ENCODE data around the gene AKAP13.

Gene AKAP13

DNA sequence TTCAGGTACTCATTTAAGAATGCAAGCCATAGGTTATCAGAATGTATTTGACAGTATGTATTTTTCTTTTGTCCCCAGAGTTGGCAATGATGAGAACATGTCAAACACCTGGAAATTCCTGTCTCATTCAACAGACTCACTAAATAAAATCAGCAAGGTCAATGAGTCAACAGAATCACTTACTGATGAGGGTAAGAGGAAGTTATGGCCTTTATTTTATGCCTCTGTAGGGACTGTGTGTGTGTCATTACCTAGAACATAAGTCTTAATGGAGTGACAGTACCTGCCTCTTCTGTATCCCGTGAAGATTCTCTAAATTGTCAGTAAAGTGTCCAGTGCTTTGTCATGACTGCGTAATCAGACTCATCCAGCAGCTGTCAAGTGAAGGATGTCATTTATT is 336.8 kb downstream of the AKAP13 start:
- no peak for DNase-seq

DNA sequence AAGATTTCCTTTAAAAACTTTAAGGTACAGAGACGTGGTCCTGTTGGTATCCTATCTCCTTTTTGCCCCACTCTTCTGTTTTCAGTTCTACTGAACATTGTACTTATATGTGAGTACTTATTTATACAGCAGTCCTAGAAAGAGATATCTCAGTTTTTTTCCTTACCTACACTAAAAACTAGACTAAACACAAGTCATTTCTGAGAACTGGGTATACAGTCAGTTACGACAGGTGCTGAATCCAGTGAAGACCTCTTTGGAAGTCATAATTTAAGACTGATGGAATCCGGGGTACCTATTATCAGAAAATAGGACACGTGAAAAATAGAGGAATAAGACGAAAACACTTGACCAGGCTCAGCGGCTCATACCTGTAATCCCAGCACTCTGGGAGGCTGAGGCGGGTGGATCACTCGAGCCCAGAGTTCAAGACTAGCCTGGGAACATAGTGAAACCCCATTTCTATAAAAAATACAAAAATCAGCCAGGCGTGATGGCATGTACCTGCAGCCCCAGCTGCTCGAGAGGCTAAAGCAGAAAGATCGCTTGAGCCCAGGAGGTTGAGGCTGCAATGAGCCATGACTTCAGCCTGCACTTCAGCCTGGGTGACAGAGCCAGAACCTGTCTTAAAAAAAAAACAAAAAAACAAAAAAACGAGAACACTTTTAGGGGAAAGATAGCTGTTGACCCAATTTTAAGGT is 338.0 kb downstream of the AKAP13 start:
- DNase-seq = no peak

DNA sequence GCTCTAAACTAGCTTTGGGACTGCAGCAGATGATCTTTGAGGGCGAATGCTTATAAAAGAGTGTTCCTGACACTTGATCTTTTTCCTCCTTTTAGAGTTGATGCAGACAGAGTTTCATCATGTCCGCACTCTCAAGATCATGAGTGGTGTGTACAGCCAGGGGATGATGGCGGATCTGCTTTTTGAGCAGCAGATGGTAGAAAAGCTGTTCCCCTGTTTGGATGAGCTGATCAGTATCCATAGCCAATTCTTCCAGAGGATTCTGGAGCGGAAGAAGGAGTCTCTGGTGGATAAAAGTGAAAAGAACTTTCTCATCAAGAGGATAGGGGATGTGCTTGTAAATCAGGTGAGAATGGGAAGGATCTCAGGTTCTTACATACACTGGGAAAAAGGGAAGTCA is 338.6 kb downstream of the AKAP13 start:
- peak; percentile 41 to 85 for DNase-seq

DNA sequence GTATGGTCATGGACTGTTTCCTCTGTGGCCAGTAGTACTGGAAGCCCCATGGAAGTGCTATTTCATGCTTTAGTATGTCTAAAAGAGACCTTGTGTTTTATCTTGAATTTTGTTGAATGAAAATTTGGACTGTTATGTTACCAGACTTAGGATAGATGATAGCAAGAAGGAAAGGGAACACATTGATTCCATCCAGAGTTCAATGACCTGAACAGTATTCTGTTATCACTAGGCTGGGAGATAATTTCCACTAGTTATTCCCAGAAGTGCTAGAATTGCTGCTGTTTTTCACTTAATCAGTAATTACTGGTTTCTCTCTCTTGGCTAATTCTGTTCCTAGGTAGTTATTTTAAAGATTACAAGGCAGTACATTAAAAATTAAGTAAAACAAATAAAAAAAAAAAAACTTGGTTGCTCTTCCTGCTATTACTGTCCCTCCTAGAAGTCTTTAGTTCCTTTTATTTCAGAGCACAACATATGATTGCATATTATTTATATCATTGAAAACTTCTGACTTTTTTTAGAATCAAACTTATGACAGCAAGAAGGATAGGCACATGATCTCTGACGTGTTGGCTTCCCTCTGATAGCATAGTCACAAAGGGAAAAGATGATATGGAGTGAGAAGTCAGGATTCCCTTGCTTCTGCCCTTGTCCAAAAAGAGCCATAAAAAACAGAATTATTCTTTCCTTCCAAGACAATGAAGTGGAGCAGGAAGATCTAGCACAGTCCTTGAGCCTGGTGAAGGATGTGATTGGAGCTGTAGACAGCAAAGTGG is 342.2 kb downstream of the AKAP13 start:
- DNase-seq = no peak

DNA sequence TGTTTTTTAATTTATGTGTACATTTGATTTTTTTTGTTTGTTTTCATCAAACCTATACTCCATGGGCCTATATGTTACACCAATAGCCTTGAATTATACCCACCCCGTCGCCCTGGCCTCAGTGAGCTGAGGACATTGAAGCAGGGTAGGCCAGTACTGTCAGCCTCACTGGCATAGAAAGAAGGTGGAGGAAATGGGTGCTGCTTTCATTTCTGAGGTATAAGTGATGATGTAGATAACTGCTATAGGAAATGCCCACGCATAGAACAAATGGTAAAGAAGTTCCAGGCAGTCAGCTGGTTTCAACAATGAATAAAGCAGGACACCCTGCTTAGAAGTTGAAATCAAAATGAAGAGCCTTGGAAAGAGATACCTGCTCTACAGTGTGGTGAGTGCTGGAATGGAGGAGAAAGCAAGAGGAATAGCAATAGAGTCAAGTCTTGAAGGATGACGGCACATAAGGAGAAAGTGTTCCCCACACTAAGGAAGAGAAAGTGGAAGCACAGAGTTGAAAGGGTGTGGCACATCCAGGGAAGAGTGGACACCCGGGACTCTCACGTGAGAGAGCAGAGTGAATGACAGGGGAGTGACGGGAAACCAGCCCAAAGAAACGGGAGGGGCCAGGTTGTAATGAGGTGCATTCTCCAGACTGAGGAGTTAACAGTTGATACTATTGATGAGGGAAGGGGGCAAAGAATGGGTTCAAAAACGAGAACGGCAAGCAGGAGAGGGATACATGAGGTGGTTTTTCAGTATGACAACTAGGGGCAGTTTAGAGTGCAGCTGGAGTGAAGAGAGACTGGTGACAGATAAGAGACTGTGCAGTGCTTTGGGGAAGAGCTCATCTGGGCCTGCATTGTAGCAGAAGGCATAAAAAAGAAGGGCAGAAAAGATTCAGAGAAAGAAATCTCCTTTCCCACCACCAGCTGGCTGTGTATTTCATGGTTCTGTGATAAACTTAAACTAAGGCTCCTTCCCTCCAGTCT is 343.9 kb downstream of the AKAP13 start:
- DNase-seq = no peak

DNA sequence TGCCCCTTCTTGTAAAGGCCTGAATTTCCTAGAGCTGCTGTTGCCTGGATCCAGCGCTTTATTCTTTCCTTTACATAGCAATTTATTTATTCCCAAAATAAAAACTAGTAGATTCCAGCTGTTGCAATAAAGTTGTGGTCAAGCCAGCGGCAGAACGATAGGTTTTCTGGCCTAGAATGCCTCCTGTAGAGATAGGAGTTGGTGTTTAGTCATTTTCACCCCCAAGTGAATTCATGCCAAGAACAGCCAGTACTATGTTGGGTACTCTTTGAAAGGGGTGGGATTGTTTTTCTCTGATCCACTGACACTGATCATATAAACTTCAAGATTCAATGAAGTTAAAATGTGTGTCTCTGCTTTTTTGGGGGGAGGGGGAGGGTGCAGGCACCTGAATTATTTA is 344.6 kb downstream of the AKAP13 start:
- no peak for DNase-seq

DNA sequence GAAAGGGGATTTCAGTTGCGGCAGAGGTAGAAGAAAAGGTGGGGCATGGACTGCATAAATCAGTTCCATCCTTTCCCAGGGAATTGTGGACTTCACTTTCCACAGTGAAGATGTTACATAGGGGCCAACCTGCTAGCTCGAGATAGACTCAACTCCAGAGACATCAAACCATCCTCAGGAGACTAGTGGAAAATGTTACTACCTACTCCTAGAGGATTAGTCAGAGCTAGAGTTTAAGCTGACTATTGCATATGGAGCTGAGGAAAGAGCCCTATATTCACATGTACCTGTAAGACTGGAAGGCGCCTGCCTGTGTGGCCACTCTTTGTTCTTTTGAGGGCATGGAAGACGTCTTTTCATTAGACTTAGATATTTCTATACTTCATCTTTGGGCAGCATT is 345.2 kb downstream of the AKAP13 start:
- DNase-seq = no peak

DNA sequence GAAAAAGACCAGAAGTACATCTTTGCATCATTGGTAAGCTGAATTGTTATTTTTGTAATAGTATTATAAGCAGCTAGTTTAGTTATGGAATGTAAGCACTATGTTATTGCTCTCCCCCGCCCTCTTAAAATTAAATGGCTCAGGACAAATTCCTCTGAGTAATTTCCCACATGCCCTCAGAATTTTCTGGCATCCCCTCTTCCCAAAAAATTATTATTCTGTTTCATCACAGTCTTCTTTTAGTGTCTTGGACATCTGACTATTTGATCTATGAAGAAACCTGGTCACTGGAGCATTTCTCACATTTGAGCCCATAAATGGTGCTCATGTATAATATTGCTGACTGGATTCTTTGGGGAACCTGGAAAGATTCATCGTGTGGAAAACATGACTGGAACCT is 346.1 kb downstream of the AKAP13 start:
- DNase-seq = no peak

DNA sequence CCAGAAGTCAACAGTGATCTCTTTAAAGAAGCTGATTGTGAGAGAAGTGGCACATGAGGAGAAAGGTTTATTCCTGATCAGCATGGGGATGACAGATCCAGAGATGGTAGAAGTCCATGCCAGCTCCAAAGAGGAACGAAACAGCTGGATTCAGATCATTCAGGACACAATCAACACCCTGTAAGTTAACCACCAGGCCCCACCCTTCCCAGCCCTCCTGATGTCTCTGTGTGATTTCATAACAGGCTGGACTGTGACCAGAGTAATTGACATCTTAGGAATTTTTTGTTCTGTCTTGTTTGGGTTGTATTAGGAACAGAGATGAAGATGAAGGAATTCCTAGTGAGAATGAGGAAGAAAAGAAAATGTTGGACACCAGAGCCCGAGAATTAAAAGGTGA is 346.7 kb downstream of the AKAP13 start:
- no peak for DNase-seq

DNA sequence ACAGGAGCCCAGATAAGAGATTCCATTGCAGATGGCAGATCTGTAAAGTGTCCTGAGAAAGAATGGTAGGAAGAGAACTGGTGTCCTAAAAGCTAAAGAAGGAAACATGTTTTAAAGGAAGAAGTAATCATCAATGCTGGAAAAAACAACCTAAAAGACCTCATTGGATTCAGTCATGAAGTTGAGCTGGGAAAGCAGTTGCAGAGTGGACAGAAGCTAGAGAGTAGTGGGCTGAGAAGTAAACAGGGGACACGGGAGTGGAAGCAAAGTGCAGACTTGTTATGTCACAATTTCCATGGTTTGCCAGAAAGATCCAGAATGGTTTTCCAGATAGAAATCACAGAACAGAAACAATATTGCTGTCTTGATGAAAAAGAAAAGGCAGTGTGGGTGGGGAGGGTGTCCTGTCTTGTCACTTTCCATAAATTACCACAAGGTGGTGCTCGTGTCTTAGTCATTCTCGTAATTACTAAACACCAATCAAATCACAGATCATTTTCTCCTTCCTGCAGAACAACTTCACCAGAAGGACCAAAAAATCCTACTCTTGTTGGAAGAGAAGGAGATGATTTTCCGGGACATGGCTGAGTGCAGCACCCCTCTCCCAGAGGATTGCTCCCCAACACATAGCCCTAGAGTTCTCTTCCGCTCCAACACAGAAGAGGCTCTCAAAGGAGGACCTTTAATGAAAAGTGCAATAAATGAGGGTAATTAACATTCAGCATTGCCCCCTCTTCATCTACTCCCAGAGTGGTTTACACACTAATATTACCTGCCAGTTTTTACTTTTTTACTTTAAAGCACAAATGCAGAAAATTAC is 349.8 kb downstream of the AKAP13 start:
- peak; percentile 52 to 82 for DNase-seq

DNA sequence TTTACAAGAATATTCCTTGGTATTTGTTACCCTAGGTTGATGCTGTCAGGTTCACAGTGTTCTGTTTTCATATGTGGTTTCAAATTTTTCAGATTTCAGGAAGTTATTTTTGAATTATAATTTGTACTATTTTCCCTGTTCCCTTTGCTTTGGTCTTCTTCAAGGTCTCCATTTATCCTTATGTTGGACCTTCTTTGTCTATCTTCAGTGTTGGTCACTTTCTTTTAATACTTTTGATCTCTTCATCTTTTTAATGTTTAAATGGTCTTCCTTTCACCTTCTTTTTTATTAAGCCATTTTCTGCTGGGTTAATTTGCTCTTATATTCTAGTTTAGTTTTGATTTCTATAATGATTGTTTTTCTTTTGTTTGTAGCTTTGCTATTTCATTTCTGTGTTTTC is 353.0 kb downstream of the AKAP13 start:
- DNase-seq = no peak

DNA sequence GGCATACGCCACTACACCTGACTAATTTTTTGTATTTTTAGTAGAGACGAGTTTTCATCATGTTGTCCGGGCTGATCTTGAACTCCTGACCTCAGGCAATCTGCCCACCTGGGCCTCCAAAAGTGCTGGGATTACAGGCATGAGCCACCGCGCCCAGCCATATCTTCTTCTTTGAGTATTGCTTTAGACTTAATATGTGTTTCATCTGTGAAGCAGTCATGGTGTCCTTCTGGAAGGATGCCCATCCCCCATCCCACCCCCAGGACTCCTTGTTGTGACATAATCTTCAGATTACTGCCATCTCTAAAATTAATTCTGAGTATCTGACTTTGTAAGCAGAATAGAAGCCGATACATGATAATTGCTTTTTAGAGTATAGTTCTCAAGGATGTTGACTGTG is 356.7 kb downstream of the AKAP13 start:
- no peak for DNase-seq

DNA sequence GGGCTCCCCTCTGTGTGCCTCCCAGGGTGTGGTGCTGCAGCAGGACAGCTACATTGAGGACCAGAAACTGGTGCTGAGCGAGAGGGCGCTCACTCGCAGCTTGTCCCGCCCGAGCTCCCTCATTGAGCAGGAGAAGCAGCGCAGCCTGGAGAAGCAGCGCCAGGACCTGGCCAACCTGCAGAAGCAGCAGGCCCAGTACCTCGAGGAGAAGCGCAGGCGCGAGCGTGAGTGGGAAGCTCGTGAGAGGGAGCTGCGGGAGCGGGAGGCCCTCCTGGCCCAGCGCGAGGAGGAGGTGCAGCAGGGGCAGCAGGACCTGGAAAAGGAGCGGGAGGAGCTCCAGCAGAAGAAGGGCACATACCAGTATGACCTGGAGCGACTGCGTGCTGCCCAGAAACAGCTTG is 360.6 kb downstream of the AKAP13 start:
- DNase-seq = no peak

DNA sequence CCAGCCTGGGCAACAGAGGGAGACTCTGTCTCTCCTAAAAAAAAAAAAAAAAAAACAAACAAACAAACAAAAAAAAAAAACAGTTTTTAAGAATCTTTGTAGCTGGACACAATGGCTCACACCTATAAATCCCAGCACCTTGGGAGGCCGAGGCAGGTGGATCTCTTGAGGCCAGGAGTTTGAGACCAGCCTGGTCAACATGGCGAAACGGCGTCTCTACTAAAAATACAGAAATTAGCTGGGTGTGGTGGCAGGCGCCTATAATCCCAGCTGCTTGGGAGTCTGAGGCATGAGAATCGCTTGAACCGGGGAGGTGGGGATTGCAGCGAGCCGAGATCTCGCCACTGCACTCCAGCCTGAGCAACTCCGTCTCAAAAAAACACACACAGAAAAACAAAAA is 361.3 kb downstream of the AKAP13 start:
- DNase-seq = no peak

DNA sequence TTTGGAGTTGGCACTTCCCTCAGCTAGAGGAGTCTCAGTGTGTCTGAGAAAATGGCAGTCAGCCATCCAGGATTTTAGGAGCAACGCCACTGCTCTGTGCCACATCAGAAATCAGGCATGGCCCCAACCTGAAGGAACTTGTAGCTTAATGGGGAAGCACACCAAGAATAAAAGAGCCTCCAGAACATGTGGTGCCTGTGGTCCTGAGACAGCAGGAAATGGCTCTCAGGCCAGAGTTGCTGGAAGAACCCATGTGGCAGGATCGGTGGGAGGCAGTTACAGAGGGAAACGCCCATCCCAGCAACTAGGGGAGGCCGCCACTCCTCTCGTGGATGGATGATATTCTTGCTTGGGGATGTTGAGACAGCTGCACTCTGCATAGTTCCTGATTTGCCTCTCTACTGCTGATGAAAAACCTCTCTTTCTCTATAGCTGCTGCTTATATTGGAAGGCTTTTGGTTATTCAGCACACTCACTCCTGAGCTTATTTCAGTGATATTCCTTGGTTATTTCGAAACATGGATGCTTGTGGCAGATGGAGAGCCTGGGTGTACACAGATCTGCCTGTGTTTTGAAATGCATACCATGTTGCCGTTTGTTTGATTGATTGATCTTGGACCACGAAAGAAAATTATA is 361.9 kb downstream of the AKAP13 start:
- peak in 1 of 2 experiments; percentile 54 for DNase-seq

DNA sequence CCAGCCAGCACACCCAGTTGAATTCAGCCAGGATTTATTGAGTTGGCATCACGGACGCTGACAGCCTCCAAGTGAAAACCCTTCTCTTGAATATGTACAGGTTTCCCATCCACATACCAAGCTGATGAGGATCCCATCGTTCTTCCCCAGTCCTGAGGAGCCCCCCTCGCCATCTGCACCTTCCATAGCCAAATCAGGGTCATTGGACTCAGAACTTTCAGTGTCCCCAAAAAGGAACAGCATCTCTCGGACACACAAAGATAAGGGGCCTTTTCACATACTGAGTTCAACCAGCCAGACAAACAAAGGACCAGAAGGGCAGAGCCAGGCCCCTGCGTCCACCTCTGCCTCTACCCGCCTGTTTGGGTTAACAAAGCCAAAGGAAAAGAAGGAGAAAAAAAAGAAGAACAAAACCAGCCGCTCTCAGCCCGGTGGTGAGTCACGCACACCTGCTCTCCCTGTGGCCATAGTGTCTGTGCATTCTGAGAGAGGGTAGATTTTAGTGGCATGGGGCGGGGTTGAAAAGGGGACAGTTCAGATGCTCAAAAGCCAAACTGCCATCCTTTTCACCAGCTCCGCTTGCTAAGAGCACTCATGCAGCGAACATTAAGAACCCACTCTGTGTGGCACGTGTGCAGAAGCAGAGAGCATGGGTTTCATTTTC is 363.1 kb downstream of the AKAP13 start:
- no peak for DNase-seq

DNA sequence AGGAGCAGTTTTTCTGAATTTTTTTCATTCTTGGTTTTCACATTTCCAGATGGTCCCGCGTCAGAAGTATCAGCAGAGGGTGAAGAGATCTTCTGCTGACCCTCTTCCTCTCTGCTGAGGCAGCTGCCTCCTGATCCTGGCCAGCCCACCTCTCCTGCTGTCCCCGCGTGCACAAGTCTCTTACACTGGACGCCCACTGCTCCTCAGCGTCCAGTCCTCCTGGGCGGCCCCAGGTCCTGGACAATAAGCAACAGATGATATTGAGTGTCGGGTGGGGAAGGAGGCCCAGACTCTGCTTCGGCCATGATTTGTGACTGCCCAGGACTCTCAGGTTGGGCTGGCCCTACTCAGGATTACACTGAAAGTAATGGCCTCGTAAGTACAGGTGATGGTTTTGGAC is 364.2 kb downstream of the AKAP13 start:
- DNase-seq = no peak

DNA sequence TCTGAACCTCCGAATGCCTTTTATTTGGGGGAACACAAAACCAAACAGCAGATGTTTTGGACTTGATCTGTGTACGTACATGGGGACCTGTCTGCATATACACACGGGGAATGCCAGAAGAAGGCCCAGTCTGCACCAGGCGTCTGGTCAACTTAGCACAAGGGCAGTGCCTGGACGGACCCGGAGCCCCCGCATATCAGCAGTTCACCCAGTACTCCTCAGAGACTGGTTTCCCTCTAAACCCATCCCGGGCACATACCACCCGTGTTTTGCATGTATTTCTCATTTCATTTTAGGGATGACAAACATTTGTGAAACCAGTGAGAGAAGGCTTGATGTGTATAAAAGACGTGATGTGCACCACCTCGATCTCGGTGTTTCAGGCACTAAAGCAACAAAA is 364.6 kb downstream of the AKAP13 start:
- no peak for DNase-seq

DNA sequence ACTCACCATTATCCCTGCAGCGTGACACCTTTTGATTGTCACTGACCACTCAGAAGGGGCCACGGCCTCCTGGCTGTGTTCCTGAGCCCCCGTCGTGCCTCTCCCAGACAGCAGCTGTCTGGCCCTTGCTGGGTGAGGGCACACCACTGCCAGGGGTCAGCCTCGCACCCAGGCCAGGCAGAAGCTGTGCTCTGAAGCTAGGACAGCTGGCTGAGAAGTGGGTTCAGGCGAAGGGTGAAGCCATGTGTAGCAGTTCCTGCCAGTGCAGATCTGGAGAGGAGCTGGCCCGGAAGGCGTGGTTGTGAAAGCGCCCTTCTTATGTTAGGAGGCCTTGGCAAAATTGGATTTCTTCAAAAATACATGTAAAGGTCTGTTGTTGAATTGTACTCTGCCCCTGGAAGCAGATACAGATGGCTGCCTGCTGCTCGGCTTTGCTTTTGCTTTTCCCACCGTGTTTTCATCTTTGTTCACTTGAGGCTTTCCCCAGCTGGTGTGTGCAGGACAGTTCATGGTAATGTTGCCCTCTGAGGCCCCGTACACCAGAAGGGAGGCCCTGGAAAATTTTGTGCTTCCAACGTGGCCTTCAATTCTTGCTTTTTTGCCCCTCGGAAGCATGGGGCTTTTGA is 365.2 kb downstream of the AKAP13 start:
- DNase-seq = no peak

DNA sequence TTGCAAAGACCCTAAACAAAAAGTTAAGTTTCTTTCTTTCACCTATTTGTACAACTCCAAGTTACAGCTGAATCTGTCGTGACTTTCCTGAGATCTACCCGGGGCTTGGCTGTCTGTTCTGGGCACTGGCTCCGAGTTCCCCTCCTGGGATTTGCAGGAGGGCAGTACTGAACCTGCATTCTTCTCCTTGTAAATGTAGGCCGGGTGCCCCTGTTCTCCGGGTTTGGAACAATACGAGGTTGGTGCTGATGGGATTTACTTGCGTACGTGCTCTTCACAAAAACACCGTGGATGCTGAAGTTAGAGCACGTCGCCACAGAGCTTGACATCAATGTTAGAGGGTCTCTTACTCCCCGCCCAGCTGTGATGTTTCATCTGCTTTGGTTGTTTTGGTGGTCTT is 366.2 kb downstream of the AKAP13 start:
- DNase-seq = no peak

DNA sequence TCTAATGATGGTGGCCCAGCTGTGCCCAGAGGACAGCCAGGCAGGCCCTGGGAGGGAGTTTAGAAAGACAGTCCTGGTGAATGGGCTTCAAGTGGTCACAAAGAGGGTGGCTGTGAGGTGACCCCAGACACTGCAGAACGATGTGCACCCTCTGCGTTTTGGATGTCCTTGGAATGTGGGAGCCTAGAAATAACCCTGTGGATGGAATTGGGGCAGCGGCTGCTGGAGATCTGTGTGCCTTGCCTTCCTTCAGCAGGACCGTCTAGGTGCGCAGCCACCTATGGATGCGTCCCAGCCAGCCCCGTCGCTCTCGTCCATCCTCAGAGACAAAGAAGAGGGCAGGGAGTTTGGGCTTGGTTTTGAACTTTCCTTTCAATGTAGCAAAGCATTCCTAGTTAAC is 367.8 kb downstream of the AKAP13 start:
- no peak for DNase-seq
